K562 (cell line): ENCODE data around the gene ARHGAP12. TPM values are rescaled to one million over a fixed set of nuclear protein-coding genes. Genes with fewer than 3 reads are reported as not detected.
A peak's percentile ranks its signal among the peaks of the same experiment; 100 is the strongest.

Source experiments
- BDP1 ChIP-seq: IDR thresholded peaks from 3 replicates; pipeline ENCODE4 v1.6.1; 2011; ENCODE audit not compliant: insufficient read length, insufficient read depth
- CCNT2 ChIP-seq: IDR thresholded peaks from 2 replicates; pipeline ENCODE4 v1.6.1; 2011; ENCODE audit warnings: borderline replicate concordance, low read depth, mild to moderate bottlenecking, moderate library complexity, mixed read lengths, low read length; ENCODE audit not compliant: insufficient read length; ENCODE audit errors: extremely low read depth
- E2F6 ChIP-seq, 2 experiments: IDR thresholded peaks; 2 replicates each; pipeline ENCODE4 v1.6.1; 2011; ENCODE audit warnings: borderline replicate concordance in 1 of 2, control low read depth in 1 of 2, low read depth in 1 of 2, low read length in 1 of 2, mild to moderate bottlenecking in 1 of 2, mixed read lengths in 1 of 2, moderate library complexity in 1 of 2; ENCODE audit not compliant: insufficient read depth in 1 of 2, insufficient read length in 1 of 2, poor library complexity in 1 of 2, severe bottlenecking in 1 of 2; ENCODE audit errors: extremely low read depth in 1 of 2
- EWSR1 ChIP-seq: fragments of 450-650 bp; IDR thresholded peaks from 2 replicates; pipeline ENCODE4 v1.6.1; 2018; ENCODE audit warnings: borderline replicate concordance, mild to moderate bottlenecking, low read depth, moderate library complexity; ENCODE audit not compliant: partially characterized antibody
- FOXA1 ChIP-seq: fragments of 450-650 bp; IDR thresholded peaks from 2 replicates; pipeline ENCODE4 v1.6.1; 2016; ENCODE audit warnings: mild to moderate bottlenecking, borderline replicate concordance
- FOXP1 ChIP-seq: sonication (generic); formaldehyde crosslinking; IDR thresholded peaks from 2 replicates; pipeline ENCODE4 v1.8.0; 2022; ENCODE audit warnings: mild to moderate bottlenecking, missing genetic modification reagents
- GABPB1 ChIP-seq: sonication (generic); formaldehyde crosslinking; IDR thresholded peaks from 2 replicates; pipeline ENCODE4 v1.8.0; 2022; ENCODE audit warnings: mild to moderate bottlenecking, missing genetic modification reagents
- HDAC1 ChIP-seq, 2 experiments: fragments of 450-650 bp; IDR thresholded peaks; 2 replicates each; pipeline ENCODE4 v1.6.1; 2016 to 2017; ENCODE audit warnings: inconsistent platforms in 1 of 2, mild to moderate bottlenecking in 1 of 2, moderate library complexity in 1 of 2
- HDAC2 ChIP-seq: fragments of 450-650 bp; IDR thresholded peaks from 2 replicates; pipeline ENCODE4 v1.6.1; 2016; ENCODE audit warnings: mild to moderate bottlenecking
- IFI16 ChIP-seq: fragments of 250-450 bp; sonication (Bioruptor Pico); IDR thresholded peaks from 2 replicates; pipeline ENCODE4 v2.1.2; 2022; ENCODE audit warnings: mild to moderate bottlenecking, inconsistent platforms
- KLF16 ChIP-seq: IDR thresholded peaks from 2 replicates; pipeline ENCODE4 v1.6.1; 2016; ENCODE audit warnings: antibody characterized with exemption
- NCOA2 ChIP-seq, 2 experiments: fragments of 450-650 bp; IDR thresholded peaks; 2 replicates each; pipeline ENCODE4 v1.6.1; 2018; ENCODE audit warnings: mild to moderate bottlenecking in 2 of 2, moderate library complexity in 1 of 2; ENCODE audit not compliant: partially characterized antibody in 2 of 2
- RB1 ChIP-seq: fragments of 450-650 bp; IDR thresholded peaks from 2 replicates; pipeline ENCODE4 v1.6.1; 2017; ENCODE audit warnings: low read depth, mild to moderate bottlenecking
- RNF2 ChIP-seq: sonication (generic); IDR thresholded peaks from 2 replicates; pipeline ENCODE4 v1.6.1; 2016
- SMARCE1 ChIP-seq: fragments of 450-650 bp; IDR thresholded peaks from 2 replicates; pipeline ENCODE4 v1.7.1; 2016; ENCODE audit warnings: mild to moderate bottlenecking
- TAF9B ChIP-seq: fragments of 450-650 bp; IDR thresholded peaks from 2 replicates; pipeline ENCODE4 v1.6.1; 2018; ENCODE audit warnings: mild to moderate bottlenecking; ENCODE audit not compliant: partially characterized antibody
- TEAD4 ChIP-seq, 2 experiments: sonication (generic) in 1 of 2; formaldehyde crosslinking in 1 of 2; IDR thresholded peaks; 2 replicates each; pipeline versions ENCODE4 v1.6.1 to v1.8.0; 2012 to 2022; ENCODE audit warnings: borderline replicate concordance in 1 of 2, inconsistent platforms in 1 of 2, low read length in 1 of 2, mild to moderate bottlenecking in 1 of 2, missing genetic modification reagents in 1 of 2
- ZEB2 ChIP-seq: fragments of 450-650 bp; IDR thresholded peaks from 2 replicates; pipeline ENCODE4 v1.6.1; 2016
- polyA plus RNA-seq, 8 experiments: library from polyadenylated mRNA; depleted of rRNA in 4 of 8; stranded (reverse) in 5 of 8; unstranded in 3 of 8; fragments of >200 nt; fragmentation: Nextera tagmentation in 2 of 8; fragmentation: Illumina TruSeq in 1 of 8; extraction: Ambion mirVana in 2 of 8; extraction: Trizol in 1 of 8; gene quantifications; 2 replicates each; pipeline versions ENCODE4 v1.2.1 to v1.2.3, GENCODE V29; 2011 to 2014; ENCODE audit warnings: inconsistent platforms in 1 of 8, missing spikeins in 1 of 8
- total RNA-seq, 7 experiments: library from RNA; depleted of rRNA in 6 of 7; stranded (reverse); fragments of >200 nt in 6 of 7; fragmentation: Illumina TruSeq in 2 of 7; extraction: Trizol in 2 of 7; gene quantifications; 2 replicates each; pipeline versions ENCODE4 v1.2.1 to v1.2.3, GENCODE V29; 2011 to 2021; ENCODE audit warnings: low replicate concordance in 1 of 7
- TF ChIP-seq, protein P1 (sequence below): fragments of 250-450 bp; sonication (Bioruptor Pico); IDR thresholded peaks from 2 replicates; pipeline ENCODE4 v1.4.0; 2020
- TF ChIP-seq, protein P2 (sequence below): fragments of 250-450 bp; sonication (Bioruptor Pico); IDR thresholded peaks from 2 replicates; pipeline ENCODE4 v1.8.0; 2021; ENCODE audit warnings: moderate library complexity, mild to moderate bottlenecking, inconsistent platforms
- TF ChIP-seq, protein P3 (sequence below): fragments of 250-450 bp; sonication (Bioruptor Pico); IDR thresholded peaks from 2 replicates; pipeline ENCODE4 v1.6.1; 2021; ENCODE audit warnings: mild to moderate bottlenecking

The ARHGAP12 gene
- total and polyA plus RNA-seq, 9 of the 15 experiments (the other 6 are each of a cell fraction or from before 2014, with no cell fraction given) = 4.4 to 18.7 (median 10.1) TPM

DNA sequence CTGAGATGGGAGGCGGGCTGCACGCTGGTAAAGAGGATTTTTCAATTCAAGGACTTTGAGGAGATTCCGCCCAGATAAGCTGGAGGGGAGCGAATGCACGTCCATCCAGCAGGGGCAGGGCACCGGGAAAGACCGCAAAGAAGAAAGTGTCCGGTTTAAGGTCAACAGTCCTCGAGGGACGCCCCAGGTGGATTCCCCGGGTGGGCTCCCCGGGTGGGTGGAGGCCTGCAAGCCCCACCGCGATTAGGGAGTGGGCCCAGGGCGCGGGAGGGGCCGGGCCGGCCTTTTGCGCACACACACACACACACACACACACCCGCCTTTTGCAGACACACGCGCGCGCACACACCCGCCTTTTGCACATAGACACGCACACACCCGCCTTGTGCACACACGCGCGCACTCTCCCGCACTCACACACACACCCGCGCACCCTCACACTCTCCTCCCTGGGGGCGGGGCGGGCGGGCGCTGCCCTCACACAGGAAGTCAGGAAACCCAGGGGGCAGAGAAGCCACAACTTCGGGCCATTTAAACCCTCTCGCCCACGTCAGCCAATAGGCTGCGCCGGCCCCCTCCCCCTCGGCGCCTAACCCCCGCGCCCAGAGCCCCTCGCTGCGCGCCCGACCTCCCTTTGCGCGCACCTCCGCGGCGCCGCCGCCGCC is 615 bp downstream of the ARHGAP12 start (continued):
- TF ChIP-seq HDAC2 (0 out of 2 replicates have a peak, but pooled peaks have one; percentile 21), EWSR1 (no peak), E2F6 (IDR thresholded peaks at IDR 0.05; ENCODE audit: borderline replicate concordance in 1 of 2, extremely low read depth in 1 of 2, insufficient read depth in 1 of 2, insufficient read length in 1 of 2, low read depth in 1 of 2, low read length in 1 of 2, poor library complexity in 1 of 2, severe bottlenecking in 1 of 2) (peak in 1 of 2 experiments; percentile 52), CCNT2 (peak; percentile 42), ZEB2 (no peak), KLF16 (0 out of 2 replicates have a peak, but pooled peaks have one; percentile 6), FOXP1 (CRISPR knock-in tag) (peak; percentile 76), NCOA2 (IDR thresholded peaks at IDR 0.05; ENCODE audit: partially characterized antibody in 2 of 2) (no peak), RB1 (0 out of 2 replicates have a peak, but pooled peaks have one; percentile 36), BDP1 (no peak), TEAD4 (IDR thresholded peaks at IDR 0.05; ENCODE audit: low read length) (no peak), TEAD4 (CRISPR knock-in tag; IDR thresholded peaks at IDR 0.05; ENCODE audit: borderline replicate concordance) (0 out of 2 replicates have a peak, but pooled peaks have one; percentile 8), IFI16 (CRISPR knock-in tag) (no peak), SMARCE1 (peak; percentile 52; the same call in 1 of the 2 replicates), GABPB1 (peak; percentile 53; the same call in 1 of the 2 replicates), TAF9B (no peak), RNF2 (0 out of 2 replicates have a peak, but pooled peaks have one; percentile 31), HDAC1 (IDR thresholded peaks at IDR 0.05) (peak in 1 of 2 experiments; percentile 51; a peak in 1 of 4 replicates), FOXA1 (no peak)
- TF ChIP-seq, protein P1, sequence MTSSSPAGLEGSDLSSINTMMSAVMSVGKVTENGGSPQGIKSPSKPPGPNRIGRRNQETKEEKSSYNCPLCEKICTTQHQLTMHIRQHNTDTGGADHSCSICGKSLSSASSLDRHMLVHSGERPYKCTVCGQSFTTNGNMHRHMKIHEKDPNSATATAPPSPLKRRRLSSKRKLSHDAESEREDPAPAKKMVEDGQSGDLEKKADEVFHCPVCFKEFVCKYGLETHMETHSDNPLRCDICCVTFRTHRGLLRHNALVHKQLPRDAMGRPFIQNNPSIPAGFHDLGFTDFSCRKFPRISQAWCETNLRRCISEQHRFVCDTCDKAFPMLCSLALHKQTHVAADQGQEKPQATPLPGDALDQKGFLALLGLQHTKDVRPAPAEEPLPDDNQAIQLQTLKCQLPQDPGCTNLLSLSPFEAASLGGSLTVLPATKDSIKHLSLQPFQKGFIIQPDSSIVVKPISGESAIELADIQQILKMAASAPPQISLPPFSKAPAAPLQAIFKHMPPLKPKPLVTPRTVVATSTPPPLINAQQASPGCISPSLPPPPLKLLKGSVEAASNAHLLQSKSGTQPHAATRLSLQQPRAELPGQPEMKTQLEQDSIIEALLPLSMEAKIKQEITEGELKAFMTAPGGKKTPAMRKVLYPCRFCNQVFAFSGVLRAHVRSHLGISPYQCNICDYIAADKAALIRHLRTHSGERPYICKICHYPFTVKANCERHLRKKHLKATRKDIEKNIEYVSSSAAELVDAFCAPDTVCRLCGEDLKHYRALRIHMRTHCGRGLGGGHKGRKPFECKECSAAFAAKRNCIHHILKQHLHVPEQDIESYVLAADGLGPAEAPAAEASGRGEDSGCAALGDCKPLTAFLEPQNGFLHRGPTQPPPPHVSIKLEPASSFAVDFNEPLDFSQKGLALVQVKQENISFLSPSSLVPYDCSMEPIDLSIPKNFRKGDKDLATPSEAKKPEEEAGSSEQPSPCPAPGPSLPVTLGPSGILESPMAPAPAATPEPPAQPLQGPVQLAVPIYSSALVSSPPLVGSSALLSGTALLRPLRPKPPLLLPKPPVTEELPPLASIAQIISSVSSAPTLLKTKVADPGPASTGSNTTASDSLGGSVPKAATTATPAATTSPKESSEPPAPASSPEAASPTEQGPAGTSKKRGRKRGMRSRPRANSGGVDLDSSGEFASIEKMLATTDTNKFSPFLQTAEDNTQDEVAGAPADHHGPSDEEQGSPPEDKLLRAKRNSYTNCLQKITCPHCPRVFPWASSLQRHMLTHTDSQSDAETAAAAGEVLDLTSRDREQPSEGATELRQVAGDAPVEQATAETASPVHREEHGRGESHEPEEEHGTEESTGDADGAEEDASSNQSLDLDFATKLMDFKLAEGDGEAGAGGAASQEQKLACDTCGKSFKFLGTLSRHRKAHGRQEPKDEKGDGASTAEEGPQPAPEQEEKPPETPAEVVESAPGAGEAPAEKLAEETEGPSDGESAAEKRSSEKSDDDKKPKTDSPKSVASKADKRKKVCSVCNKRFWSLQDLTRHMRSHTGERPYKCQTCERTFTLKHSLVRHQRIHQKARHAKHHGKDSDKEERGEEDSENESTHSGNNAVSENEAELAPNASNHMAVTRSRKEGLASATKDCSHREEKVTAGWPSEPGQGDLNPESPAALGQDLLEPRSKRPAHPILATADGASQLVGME (CRISPR knock-in tag) = no peak
- TF ChIP-seq, protein P2, sequence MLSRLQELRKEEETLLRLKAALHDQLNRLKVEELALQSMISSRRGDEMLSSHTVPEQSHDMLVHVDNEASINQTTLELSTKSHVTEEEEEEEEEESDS (CRISPR knock-in tag) = no peak
- TF ChIP-seq, protein P3, sequence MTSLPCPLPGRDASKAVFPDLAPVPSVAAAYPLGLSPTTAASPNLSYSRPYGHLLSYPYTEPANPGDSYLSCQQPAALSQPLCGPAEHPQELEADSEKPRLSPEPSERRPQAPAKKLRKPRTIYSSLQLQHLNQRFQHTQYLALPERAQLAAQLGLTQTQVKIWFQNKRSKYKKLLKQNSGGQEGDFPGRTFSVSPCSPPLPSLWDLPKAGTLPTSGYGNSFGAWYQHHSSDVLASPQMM (CRISPR knock-in tag) = no peak
